Measurements from ENCODE around the gene EIF4B.
"Not testable (repeated sequence)": the region's sequence is repeated elsewhere in the genome, so short reads cannot be mapped to it uniquely, and the experiment has no call there.

The EIF4B gene

GRCh38 chr12:53011889-53012288 lies 5.6 kb downstream of the EIF4B start:
- Histone ChIP-seq H3K9me3 (ENCODE audit: insufficient read depth, low read length) (no peaks in the 10 kb centered on the region), H3K4me3 (ENCODE audit: insufficient read length, low read depth) (no peak overlapping the region), H3K36me3 (ENCODE audit: insufficient read depth, insufficient read length, low read length) (peaks cover 82% of the 10 kb centered on the region), H3K27me3 (ENCODE audit: insufficient read depth, insufficient read length) (no peaks in the 10 kb centered on the region), H3K4me1 (ENCODE audit: insufficient read depth, insufficient read length) (peaks cover 6% of the 10 kb centered on the region), H3K9ac (ENCODE audit: insufficient read length, low read depth) (no peak overlapping the region)
- DNase-seq (ENCODE audit: low read depth, low spot score) = no peak
- TF ChIP-seq YY1 (IDR thresholded peaks at IDR 0.05; ENCODE audit: insufficient read depth, insufficient read length) = no peak
- no peak for TF ChIP-seq SUZ12 (IDR thresholded peaks at IDR 0.05; ENCODE audit: extremely low read depth, insufficient read depth, insufficient read length)
- no peak for TF ChIP-seq ZNF274 (IDR thresholded peaks at IDR 0.05; ENCODE audit: low read depth, low read length)

GRCh38 chr12:53012928-53013327 lies 6.7 kb downstream of the EIF4B start:
- Histone ChIP-seq H3K9me3 (ENCODE audit: insufficient read depth, low read length) (no peaks in the 10 kb centered on the region), H3K4me3 (ENCODE audit: insufficient read length, low read depth) (no peak overlapping the region), H3K4me1 (ENCODE audit: insufficient read depth, insufficient read length) (peaks cover 6% of the 10 kb centered on the region), H3K36me3 (ENCODE audit: insufficient read depth, insufficient read length, low read length) (peaks cover 82% of the 10 kb centered on the region), H3K9ac (ENCODE audit: insufficient read length, low read depth) (no peak overlapping the region), H3K27me3 (ENCODE audit: insufficient read depth, insufficient read length) (no peaks in the 10 kb centered on the region)
- TF ChIP-seq YY1 (IDR thresholded peaks at IDR 0.05; ENCODE audit: insufficient read depth, insufficient read length) (no peak), ZNF274 (IDR thresholded peaks at IDR 0.05; ENCODE audit: low read depth, low read length) (no peak), SUZ12 (IDR thresholded peaks at IDR 0.05; ENCODE audit: extremely low read depth, insufficient read depth, insufficient read length) (no peak)
- DNase-seq (ENCODE audit: low read depth, low spot score) = no peak

- Histone ChIP-seq H3K27me3 (ENCODE audit: insufficient read depth, insufficient read length) (no peaks in the 10 kb centered on the region), H3K36me3 (ENCODE audit: insufficient read depth, insufficient read length, low read length) (peaks cover 82% of the 10 kb centered on the region), H3K4me3 (ENCODE audit: insufficient read length, low read depth) (no peak overlapping the region), H3K9me3 (ENCODE audit: insufficient read depth, low read length) (no peaks in the 10 kb centered on the region), H3K4me1 (ENCODE audit: insufficient read depth, insufficient read length) (peaks cover 6% of the 10 kb centered on the region), H3K9ac (ENCODE audit: insufficient read length, low read depth) (no peak overlapping the region)
- no peak for DNase-seq (ENCODE audit: low read depth, low spot score)
- TF ChIP-seq YY1 (IDR thresholded peaks at IDR 0.05; ENCODE audit: insufficient read depth, insufficient read length) (no peak), SUZ12 (IDR thresholded peaks at IDR 0.05; ENCODE audit: extremely low read depth, insufficient read depth, insufficient read length) (no peak), ZNF274 (IDR thresholded peaks at IDR 0.05; ENCODE audit: low read depth, low read length) (no peak)
These were observed 8.5 kb downstream of the EIF4B start for GRCh38 chr12:53014709-53015108.

- H3K27me3 ChIP-seq (ENCODE audit: insufficient read depth, insufficient read length) = no peaks in the 10 kb centered on the region
- peaks cover 91% of the 10 kb centered on the region for H3K36me3 ChIP-seq (ENCODE audit: insufficient read depth, insufficient read length, low read length)
- no peaks in the 10 kb centered on the region for H3K4me1 ChIP-seq (ENCODE audit: insufficient read depth, insufficient read length)
- TF ChIP-seq YY1 (IDR thresholded peaks at IDR 0.05; ENCODE audit: insufficient read depth, insufficient read length) (no peak), SUZ12 (IDR thresholded peaks at IDR 0.05; ENCODE audit: extremely low read depth, insufficient read depth, insufficient read length) (no peak), ZNF274 (IDR thresholded peaks at IDR 0.05; ENCODE audit: low read depth, low read length) (no peak)
- H3K9ac ChIP-seq (ENCODE audit: insufficient read length, low read depth) = no peak overlapping the region
- H3K9me3 ChIP-seq (ENCODE audit: insufficient read depth, low read length) = no peaks in the 10 kb centered on the region
- DNase-seq (ENCODE audit: low read depth, low spot score) = no peak
- H3K4me3 ChIP-seq (ENCODE audit: insufficient read length, low read depth) = no peak overlapping the region
These were observed 19.0 kb downstream of the EIF4B start for GRCh38 chr12:53025250-53025649.

- not testable (repeated sequence) for DNase-seq (ENCODE audit: low read depth, low spot score); H3K9me3 ChIP-seq (ENCODE audit: insufficient read depth, low read length)
- H3K36me3 ChIP-seq (ENCODE audit: insufficient read depth, insufficient read length, low read length) = peaks cover 91% of the 10 kb centered on the region
These were observed 20.8 kb downstream of the EIF4B start for GRCh38 chr12:53027014-53027413.

GRCh38 chr12:53031616-53032015 lies 25.4 kb downstream of the EIF4B start:
- no peak overlapping the region for H3K9ac ChIP-seq (ENCODE audit: insufficient read length, low read depth)
- H3K9me3 ChIP-seq (ENCODE audit: insufficient read depth, low read length) = no peaks in the 10 kb centered on the region
- no peak overlapping the region for H3K4me3 ChIP-seq (ENCODE audit: insufficient read length, low read depth)
- no peak for DNase-seq (ENCODE audit: low read depth, low spot score)
- TF ChIP-seq YY1 (IDR thresholded peaks at IDR 0.05; ENCODE audit: insufficient read depth, insufficient read length) (no peak), SUZ12 (IDR thresholded peaks at IDR 0.05; ENCODE audit: extremely low read depth, insufficient read depth, insufficient read length) (no peak), ZNF274 (IDR thresholded peaks at IDR 0.05; ENCODE audit: low read depth, low read length) (no peak)
- no peaks in the 10 kb centered on the region for H3K27me3 ChIP-seq (ENCODE audit: insufficient read depth, insufficient read length)
- no peaks in the 10 kb centered on the region for H3K4me1 ChIP-seq (ENCODE audit: insufficient read depth, insufficient read length)
- peaks cover 92% of the 10 kb centered on the region for H3K36me3 ChIP-seq (ENCODE audit: insufficient read depth, insufficient read length, low read length)

More at GRCh38 chr12:53027014-53027413, 20.8 kb downstream of the EIF4B start:
- not testable (repeated sequence) for H3K27me3 ChIP-seq (ENCODE audit: insufficient read depth, insufficient read length); H3K9ac ChIP-seq (ENCODE audit: insufficient read length, low read depth); H3K4me1 ChIP-seq (ENCODE audit: insufficient read depth, insufficient read length); H3K4me3 ChIP-seq (ENCODE audit: insufficient read length, low read depth)

GRCh38 chr12:53033832-53034231 lies 27.6 kb downstream of the EIF4B start:
- H3K36me3 ChIP-seq (ENCODE audit: insufficient read depth, insufficient read length, low read length) = peaks cover 92% of the 10 kb centered on the region
- not testable (repeated sequence) for H3K4me3 ChIP-seq (ENCODE audit: insufficient read length, low read depth); H3K4me1 ChIP-seq (ENCODE audit: insufficient read depth, insufficient read length); H3K9ac ChIP-seq (ENCODE audit: insufficient read length, low read depth); DNase-seq (ENCODE audit: low read depth, low spot score); H3K9me3 ChIP-seq (ENCODE audit: insufficient read depth, low read length); H3K27me3 ChIP-seq (ENCODE audit: insufficient read depth, insufficient read length)

GRCh38 chr12:53034459-53034858 lies 28.2 kb downstream of the EIF4B start:
- TF ChIP-seq ZNF274 (IDR thresholded peaks at IDR 0.05; ENCODE audit: low read depth, low read length) (no peak), SUZ12 (IDR thresholded peaks at IDR 0.05; ENCODE audit: extremely low read depth, insufficient read depth, insufficient read length) (no peak), YY1 (IDR thresholded peaks at IDR 0.05; ENCODE audit: insufficient read depth, insufficient read length) (no peak)
- DNase-seq (ENCODE audit: low read depth, low spot score) = no peak
- Histone ChIP-seq H3K36me3 (ENCODE audit: insufficient read depth, insufficient read length, low read length) (peaks cover 92% of the 10 kb centered on the region), H3K9me3 (ENCODE audit: insufficient read depth, low read length) (no peaks in the 10 kb centered on the region), H3K4me1 (ENCODE audit: insufficient read depth, insufficient read length) (no peaks in the 10 kb centered on the region), H3K4me3 (ENCODE audit: insufficient read length, low read depth) (no peak overlapping the region), H3K9ac (ENCODE audit: insufficient read length, low read depth) (no peak overlapping the region), H3K27me3 (ENCODE audit: insufficient read depth, insufficient read length) (no peaks in the 10 kb centered on the region)

All from NT2/D1 (cell line).